GM18870 (cell line): ENCODE measurements around the gene MRPS23.

Experiments used
- ATAC-seq: cut with Tn5 transposase; IDR thresholded peaks from one replicate; pipeline ENCODE4 v1.9.1; 2021; ENCODE audit warnings: moderate library complexity; ENCODE audit not compliant: unreplicated experiment

MRPS23 gene

GRCh38 chr17:57879437-57880085 lies 29.7 kb upstream of the MRPS23 start:
- no peak for ATAC-seq

DNA sequence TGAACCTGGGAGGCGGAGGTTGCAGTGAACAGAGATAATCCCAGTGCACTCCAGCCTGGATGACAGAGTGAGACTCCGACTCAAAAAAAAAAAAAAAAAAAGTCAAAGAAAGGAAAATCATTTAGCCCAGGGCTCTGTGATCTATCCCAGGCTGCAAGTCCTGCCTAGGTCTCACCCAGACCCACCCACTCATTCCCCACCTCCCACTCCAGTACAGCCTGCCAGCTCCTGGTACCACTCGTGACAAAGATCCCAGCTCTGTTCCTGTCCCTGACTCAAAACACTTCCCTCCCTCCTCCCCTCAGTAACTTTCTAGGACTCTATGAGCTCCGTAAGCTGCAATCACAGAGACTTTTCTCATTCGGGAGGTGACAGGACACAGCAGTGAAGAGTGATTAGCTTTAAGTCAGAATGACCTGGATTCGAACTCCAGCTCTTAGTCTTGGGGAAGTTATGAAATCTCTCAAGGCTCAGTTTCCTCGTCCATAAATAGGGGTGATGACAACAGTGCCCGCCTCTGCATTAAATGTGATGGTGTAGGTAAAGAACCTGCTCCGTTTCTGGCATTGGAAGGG lies 28.0 kb upstream of the MRPS23 start:
- ATAC-seq, result no peak

DNA sequence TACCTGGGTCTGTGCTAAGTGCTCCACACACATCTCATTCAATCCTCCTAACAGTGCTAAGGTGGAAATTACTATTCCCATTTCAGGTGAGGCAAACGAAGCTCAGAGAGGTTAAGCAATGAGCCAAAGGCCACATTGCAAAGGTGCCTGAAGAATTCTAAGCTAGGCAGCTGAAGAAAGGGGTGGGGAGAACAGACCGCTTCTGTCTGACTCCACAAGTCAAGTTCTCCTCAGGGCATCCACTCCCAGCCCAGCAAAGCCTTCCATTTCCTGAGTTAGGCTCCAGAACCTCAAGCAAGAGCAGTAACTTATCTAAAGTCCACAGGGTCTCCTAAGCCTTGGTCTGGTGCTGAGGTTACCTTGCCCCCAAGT lies 27.0 kb upstream of the MRPS23 start:
- ATAC-seq, result no peak

DNA sequence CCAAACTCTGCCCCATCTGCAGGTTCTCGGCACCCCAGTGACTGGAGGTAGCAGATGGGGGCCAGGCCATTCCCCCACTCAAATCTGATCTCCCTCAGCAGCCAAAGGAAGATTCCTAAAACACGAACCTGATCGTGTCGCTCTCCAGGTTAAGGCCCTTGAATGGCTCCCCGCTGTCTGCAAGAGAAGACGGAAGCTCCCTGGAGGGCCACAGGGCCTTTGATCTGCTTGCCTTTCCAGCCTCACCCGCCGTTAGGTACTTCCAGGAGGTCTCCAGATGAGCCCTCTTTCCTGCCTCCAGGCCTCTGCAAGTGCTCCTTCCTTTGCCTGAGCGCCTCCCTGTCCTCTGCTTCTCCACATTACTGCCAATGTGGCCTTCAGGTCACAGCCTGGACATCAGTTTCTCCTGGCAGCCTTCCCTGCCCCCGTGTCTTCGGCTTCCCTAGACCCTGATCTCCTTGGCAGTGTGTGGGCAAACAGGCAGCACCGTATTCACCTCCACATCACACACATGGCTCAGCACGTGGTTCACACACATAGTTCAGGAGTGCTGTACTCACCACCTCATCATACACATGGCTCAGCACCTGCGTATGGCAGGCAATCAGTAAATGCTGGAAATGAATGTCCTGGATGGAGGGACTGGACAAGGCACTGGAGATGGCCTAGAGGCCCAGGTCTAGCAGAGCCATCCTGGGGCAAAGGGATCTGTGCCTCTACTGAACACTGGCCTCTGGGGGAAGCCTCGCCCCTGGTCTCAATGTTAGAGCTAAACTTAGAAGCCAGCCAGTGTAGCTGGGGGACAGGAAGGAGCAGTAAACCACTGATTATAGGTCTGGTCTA lies 26.4 kb upstream of the MRPS23 start:
- no peak for ATAC-seq

DNA sequence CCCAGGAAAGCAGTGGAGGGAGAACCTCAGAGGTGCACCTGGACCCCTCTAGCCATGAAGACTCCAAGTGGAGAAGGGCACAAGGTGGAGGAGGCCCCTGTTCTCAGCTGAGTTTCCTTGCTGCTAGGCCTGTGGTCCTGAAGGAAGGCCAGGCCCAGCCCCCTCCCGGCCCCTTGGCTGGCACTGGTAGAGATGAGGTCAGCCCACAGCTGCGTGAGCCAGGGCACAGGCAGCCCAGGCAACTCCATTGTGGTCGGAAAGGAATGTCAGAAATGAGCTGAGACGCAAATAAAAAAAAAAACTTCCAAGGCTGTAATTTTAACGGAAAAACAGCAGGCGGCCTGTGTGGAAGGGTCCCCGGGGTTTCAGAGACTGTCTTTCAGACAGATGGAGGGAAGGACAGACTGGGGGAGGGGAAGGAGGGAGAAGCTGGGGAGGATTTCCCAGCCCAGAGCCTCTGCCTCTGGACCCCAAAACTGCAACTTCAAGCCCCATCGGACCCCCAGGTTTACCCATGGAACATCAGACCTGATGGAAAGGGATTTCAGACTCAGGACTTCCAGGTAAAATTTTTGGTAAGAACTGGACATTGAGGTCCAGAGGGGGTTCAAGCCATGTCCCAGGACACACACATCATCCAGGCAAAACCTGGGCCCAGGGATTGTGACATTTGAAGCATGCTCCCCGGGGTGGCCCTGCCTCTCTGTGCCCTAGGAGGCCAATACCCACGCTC lies 25.6 kb upstream of the MRPS23 start:
- ATAC-seq, result no peak

DNA sequence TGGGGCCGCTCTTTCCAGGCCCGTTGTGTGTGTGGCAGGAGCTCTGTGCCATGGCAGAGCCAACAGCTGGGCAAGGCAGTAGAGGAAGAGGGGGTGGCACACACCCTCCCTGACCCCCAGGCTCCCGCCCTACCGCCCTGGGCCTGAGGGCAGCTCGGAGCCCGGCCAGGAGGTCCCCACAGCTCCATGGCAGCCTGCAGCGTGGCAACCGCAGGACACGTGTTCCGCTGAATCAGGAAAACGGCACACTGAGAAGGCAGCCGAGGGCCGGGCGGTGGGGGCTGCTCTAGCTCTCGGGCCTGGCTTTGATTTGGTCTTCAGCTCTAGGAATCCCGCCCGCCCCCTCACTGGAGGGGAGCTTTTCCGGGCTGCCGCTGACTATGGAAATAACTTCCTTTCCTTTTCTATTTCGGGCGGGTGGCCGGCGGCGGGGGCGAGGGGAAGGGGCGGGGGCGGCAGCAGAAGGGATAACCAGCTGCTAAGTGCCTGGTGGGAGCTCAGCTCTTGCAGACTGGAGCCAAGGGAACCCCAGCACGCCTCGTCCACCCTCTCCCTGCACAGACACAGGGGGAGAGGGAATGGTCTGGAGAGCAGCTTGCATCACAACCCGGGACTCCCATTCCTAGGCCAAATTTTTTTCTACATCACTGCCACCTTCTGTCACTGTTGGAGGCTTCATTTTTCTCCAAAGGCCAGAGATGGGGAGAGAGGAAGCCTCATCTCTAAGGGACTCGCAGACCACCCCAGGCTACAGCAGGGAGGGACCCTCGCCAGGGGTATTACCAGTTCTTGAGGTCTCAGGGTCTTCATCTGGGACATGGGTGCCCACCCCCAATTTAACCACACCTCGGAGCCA lies 24.8 kb upstream of the MRPS23 start:
- no peak for ATAC-seq

GRCh38 chr17:57874058-57874419 lies 24.2 kb upstream of the MRPS23 start:
- no peak for ATAC-seq

DNA sequence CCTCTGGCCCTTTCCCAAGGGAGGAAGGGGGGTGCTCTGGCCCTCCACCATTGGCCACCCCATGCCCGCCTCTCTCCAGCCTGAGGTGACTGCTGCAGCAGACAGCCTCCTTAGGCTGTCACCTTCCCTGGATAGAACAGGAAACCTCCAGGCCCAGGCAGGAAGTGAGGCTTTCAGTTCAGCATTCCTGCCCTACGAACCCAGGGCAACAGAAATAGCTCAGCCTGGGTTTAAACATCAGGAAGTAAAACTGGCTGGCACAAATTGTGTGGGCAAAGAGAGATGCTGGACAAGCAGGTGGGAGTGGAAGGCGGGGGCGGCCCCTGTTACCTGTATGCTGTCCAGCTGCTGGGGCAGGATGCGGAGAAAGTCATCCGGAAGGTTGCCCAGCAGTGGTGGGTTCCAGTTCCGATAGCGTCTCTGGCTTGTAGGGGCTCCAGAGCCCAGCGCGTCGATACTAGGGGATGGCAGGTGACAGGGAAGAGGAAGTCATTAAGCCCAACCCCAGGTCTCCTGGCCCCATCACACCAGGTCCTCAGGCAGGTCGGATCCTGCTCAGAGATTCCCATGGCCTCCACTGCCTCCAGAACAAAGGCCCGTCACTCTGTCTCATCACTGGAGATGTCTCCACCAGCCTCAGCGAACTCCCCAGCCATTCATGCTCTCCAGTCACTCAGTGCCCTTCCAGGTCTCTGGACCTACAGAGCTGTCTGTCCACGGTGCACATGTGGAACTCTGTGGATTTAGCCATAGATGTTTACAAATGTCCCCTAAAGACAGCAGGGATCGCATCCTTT lies 23.6 kb upstream of the MRPS23 start:
- no peak for ATAC-seq

DNA sequence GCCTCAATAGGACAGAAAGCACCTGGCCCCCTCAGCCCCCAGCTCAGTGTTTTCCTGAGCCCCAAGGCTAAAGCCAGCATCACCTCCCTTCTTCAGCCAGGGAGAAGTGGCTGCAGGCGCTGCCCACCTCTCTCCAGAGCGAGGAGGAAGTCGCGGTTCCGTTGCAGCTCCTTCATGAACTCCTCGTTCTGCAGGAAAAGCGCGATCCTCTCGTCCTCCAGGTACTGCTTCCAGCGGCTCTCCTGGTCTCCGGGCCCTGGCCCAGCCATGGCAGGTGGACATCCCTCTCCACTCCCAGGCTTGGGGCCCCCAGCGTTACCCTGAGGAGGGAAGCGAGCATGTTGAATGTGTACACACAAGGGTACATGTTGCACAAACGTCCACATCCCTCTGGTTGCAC lies 22.7 kb upstream of the MRPS23 start:
- ATAC-seq, result no peak

DNA sequence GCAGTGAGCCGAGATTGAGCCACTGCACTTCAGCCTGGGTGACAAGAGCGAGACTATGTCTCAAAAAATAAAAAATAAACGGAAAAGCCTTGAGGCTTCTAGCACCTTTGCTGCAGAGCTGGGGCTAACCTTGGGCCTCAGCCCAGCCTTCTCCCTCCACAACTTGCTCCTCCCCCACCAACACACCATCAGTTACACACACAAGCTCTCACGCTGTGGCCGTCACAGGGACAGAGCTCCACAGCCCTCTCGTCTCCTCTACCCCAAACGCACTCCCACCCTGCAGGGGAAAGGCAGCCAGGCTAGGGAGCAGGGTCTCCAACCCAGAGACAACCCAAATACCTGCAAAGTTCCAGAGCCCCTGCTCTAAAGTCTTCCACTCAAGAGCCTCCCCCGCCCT lies 22.0 kb upstream of the MRPS23 start:
- no peak for ATAC-seq

DNA sequence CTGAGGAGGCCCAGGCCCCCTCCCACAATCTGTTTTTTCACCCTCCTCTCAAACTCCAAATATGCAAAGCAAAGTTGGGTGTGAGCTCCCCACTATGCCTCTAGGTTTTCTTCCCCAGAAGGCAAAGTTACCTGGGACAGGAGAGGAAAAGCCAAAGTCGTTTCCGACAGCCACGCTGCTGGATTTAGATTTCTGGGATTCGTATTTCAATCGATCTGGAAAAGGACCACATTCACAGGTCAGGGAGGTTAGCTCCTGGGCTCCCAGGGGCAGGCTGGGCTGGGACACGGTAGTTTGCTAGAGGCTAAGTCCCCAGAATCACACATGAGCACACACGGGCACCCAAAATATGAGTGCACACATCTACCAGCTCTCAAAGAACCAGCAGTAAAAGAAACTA lies 21.3 kb upstream of the MRPS23 start:
- no peak for ATAC-seq

DNA sequence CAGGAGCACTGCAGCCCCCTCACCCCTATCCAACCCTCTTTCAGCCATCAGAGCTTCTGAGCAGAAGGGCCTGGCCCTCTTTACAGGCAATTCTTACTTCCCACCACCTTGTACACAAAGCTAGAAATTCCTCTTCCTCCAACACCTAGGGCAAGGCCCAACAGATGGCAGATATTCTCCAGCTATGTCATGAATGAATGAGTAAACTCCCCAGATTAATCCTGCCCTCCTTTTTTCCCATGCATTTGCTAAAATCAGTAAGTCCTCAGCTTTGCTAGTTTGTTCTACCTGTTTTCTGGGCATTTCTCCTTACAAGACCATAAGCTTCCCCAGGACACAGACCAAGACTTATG lies 20.4 kb upstream of the MRPS23 start:
- no peak for ATAC-seq

DNA sequence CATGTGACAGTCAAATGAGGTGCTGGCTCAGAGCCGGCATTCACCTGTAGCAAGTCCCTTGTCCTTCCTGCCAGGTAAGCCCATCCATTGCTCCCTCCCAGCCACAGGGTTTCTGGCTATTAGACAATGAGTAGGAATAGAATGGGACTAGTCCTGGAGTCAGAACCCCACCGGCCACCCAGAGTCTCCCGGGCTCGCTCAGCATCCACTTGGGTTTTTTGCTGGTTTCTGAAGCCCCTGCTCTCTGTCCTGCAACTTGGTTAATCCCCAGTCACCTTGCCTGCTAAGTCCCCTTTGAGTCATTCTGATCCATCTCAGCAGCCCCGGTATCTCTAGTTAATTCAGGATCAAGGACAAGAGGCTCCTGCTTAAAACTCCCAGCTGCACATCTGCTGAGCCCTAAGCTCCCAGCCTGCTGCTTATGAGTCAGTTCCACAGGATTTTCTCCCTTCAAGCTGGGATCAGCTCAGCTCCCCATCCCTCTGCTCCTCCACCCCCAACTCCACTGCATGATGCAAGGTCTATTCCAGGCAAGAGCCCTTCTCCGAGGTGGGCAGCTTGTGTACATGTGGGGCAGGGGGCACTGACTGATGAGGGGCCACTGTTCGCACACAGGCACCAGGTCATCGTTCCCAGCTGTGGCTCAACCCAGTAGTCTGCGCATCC lies 19.9 kb upstream of the MRPS23 start:
- ATAC-seq, result no peak

DNA sequence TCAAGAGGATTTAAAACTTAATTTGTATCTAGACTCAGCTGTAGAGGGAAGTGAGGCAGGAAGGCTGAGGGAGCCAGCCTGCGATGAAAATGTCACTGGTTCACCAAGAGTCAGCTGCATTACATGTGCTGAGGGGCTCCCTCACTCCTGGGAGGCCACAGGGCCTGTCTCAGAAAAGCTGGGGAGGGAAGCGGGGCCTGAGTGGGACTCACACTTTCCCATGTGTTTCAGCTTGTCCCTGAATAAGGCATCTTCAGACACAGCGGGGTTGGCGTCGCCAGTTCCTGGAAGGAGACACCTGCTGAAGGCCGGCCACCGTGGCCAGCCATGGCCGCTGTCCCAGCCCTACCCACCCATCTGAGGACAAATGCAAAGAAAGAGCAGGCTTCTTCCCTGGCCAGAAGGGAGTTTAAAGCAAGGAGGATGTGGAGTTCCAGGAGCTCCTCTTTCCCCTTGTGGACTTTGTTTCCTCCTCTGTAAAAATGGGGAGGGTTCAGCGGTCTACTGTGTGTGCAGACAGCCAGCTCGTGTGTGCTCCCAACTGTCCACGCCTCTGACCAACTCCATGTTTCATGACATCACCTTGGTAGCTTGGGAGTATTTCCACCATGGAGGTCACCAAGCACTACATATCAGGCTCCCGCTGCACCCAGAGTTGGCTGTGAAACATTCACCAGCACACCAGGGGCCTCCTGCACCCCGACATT lies 19.2 kb upstream of the MRPS23 start:
- no peak for ATAC-seq

DNA sequence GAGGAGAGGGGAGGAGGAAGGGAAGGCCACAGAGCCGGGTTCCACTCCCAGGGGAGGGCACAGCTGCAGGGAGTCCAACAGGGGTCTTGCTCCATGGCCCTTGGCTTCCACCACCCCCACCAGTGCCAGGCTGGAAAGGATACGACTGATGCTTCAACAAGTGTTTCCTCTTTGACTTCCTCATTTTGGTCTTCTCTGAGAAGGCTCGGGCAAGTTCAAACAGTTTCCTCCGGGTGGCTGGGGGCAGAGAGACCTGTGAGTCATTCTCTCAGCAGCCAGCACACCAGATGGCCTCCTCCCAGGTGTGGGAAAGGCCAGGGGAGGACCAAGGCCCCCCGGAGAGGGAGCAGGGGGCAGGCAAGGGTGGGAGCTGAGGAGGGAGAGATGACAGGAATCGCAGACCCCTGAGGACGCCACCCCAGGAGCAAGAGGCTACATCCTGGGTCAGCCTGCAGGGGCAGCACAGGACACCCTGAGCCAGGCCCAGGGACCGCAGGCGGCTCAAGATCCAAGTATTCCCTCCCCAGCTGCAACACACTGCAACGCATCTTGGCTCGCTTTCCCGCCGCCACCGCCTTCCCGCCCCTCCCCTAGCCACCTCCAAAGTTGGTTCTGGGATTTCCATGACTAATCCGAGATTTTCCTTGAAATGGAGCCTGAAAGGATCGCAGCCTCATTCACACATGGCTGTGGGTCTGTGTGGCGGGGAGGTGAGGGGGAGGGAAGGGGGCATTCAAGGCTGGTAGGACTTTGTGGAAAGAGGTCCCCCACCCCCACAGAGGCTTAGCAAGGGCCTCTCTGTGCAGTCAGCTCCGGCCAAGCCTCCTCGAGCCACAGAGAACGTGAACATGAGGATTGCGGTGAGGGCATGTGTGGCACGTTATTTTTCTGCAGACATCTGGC lies 18.4 kb upstream of the MRPS23 start:
- ATAC-seq, result peak; percentile 73

DNA sequence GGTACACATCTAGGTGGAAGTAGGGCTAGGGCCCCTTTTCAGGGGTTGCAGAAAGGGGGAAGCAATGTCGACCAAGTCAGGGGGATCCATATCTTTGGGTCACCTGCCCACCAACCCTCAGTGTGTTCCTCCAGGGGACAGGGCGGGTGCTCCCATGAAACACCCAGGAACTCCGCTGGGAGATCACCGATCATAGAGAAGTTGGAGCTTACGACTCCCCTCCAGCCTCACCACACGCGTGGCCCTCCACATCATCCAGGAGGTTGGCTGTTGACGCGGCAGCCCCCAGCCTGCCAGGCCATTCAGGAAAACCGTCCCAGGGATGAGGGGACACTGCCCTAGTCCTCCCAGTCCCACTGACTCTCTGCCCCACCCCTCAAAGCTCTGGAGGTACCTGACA lies 17.3 kb upstream of the MRPS23 start:
- no peak for ATAC-seq

- ATAC-seq, result no peak
These were observed 16.9 kb upstream of the MRPS23 start for GRCh38 chr17:57866723-57867122.

GRCh38 chr17:57866319-57866718 lies 16.5 kb upstream of the MRPS23 start:
- no peak for ATAC-seq
